Measurements from ENCODE around the gene SLC30A3. TPM values are rescaled to one million over a fixed set of nuclear protein-coding genes. Genes with fewer than 3 reads are reported as not detected.
"Not testable (repeated sequence)": the region's sequence is repeated elsewhere in the genome, so short reads cannot be mapped to it uniquely, and the experiment has no call there.

Gene SLC30A3
- total RNA-seq, 1 experiment from 2014 or later, result not detected

- BruUV-seq (replicated peaks), result no TSS peak
- Mint-ChIP-seq H3K4me3 (ENCODE audit: low read depth, unreplicated experiment) (no peak overlapping the region), H3K27me3 (ENCODE audit: unreplicated experiment) (peaks cover 86% of the 10 kb centered on the region), H3K9me3 (ENCODE audit: low read depth, unreplicated experiment) (no peaks in the 10 kb centered on the region), H3K36me3 (ENCODE audit: insufficient read depth, unreplicated experiment) (no peaks in the 10 kb centered on the region), H3K4me1 (ENCODE audit: low read depth, unreplicated experiment) (peaks cover 27% of the 10 kb centered on the region), H3K27ac (ENCODE audit: unreplicated experiment) (no peak overlapping the region)
- CTCF ChIA-PET, result interaction anchor here (2.0 to 5.6 kb wide), 4 partner anchors 12 to 182 kb away, joined by 9 to 29 read pairs (median 12); partner anchors contain the start of gene SLC30A3
- TF ChIP-seq CTCF (IDR thresholded peaks at IDR 0.05; ENCODE audit: unreplicated experiment), result no peak
- DNase-seq, result no peak
- intact Hi-C loops (cut with micrococcal nuclease; ENCODE audit: unreplicated experiment), result loop anchor here (1.0 kb wide), 1 partner anchor 183 kb away; no protein-coding TSS in a partner anchor
Observed at GRCh38 chr2:27280826-27281225, 18.0 kb upstream of the SLC30A3 start.

- H3K27ac Mint-ChIP-seq (ENCODE audit: unreplicated experiment), result no peak overlapping the region
- DNase-seq, result no peak
- no peaks in the 10 kb centered on the region for H3K9me3 Mint-ChIP-seq (ENCODE audit: low read depth, unreplicated experiment)
- no peak for TF ChIP-seq CTCF (IDR thresholded peaks at IDR 0.05; ENCODE audit: unreplicated experiment)
- no peak overlapping the region for H3K4me3 Mint-ChIP-seq (ENCODE audit: low read depth, unreplicated experiment)
- no peaks in the 10 kb centered on the region for H3K36me3 Mint-ChIP-seq (ENCODE audit: insufficient read depth, unreplicated experiment)
- peaks cover 23% of the 10 kb centered on the region for H3K4me1 Mint-ChIP-seq (ENCODE audit: low read depth, unreplicated experiment)
- CTCF ChIA-PET, result interaction anchor here (0.8 kb wide), 1 partner anchor 25 kb away, joined by 3 read pairs; no protein-coding TSS in a partner anchor
- intact Hi-C loops (cut with micrococcal nuclease; ENCODE audit: unreplicated experiment), result no loop called here
- no TSS peak for BruUV-seq (replicated peaks)
- H3K27me3 Mint-ChIP-seq (ENCODE audit: unreplicated experiment), result peaks cover 91% of the 10 kb centered on the region
Observed at GRCh38 chr2:27278010-27278409, 15.2 kb upstream of the SLC30A3 start.

- no peak for DNase-seq
- H3K4me1 Mint-ChIP-seq (ENCODE audit: low read depth, unreplicated experiment), result peaks cover 11% of the 10 kb centered on the region
- TF ChIP-seq CTCF (IDR thresholded peaks at IDR 0.05; ENCODE audit: unreplicated experiment), result no peak
- H3K36me3 Mint-ChIP-seq (ENCODE audit: insufficient read depth, unreplicated experiment), result no peaks in the 10 kb centered on the region
- BruUV-seq (replicated peaks), result no TSS peak
- H3K4me3 Mint-ChIP-seq (ENCODE audit: low read depth, unreplicated experiment), result no peak within 1 kb of the TSS
- CTCF ChIA-PET, result interaction anchor here (0.6 kb wide), 1 partner anchor 18 kb away, joined by 4 read pairs; no protein-coding TSS in a partner anchor
- peaks cover 65% of the 10 kb centered on the region for H3K27me3 Mint-ChIP-seq (ENCODE audit: unreplicated experiment)
- H3K27ac Mint-ChIP-seq (ENCODE audit: unreplicated experiment), result no peak within 1 kb of the TSS
- intact Hi-C loops (cut with micrococcal nuclease; ENCODE audit: unreplicated experiment), result no loop called here
- H3K9me3 Mint-ChIP-seq (ENCODE audit: low read depth, unreplicated experiment), result no peaks in the 10 kb centered on the region
Observed at GRCh38 chr2:27275211-27276150, 12.6 kb upstream of the SLC30A3 start, which contains the start of gene DNAJC5G. Gene DNAJC5G, plus strand, starts transcription at chr2:27275433. Its CDS starts 1,296 bp downstream, at chr2:27276729.

- H3K27me3 Mint-ChIP-seq (ENCODE audit: unreplicated experiment), result peaks cover 43% of the 10 kb centered on the region
- H3K27ac Mint-ChIP-seq (ENCODE audit: unreplicated experiment); intact Hi-C loops (cut with micrococcal nuclease; ENCODE audit: unreplicated experiment); H3K9me3 Mint-ChIP-seq (ENCODE audit: low read depth, unreplicated experiment); BruUV-seq (replicated peaks); H3K36me3 Mint-ChIP-seq (ENCODE audit: insufficient read depth, unreplicated experiment); DNase-seq; H3K4me1 Mint-ChIP-seq (ENCODE audit: low read depth, unreplicated experiment); H3K4me3 Mint-ChIP-seq (ENCODE audit: low read depth, unreplicated experiment): not testable (repeated sequence)
- CTCF ChIA-PET, result interaction anchor here (0.7 kb wide), 1 partner anchor 69 kb away, joined by 3 read pairs; no protein-coding TSS in a partner anchor
Observed at GRCh38 chr2:27272537-27273522, 10.0 kb upstream of the SLC30A3 start.
